H9 (cell line): ENCODE measurements around the gene OGFOD3. TPM values are rescaled to one million over a fixed set of nuclear protein-coding genes. Genes with fewer than 3 reads are reported as not detected.

Experiments used
- DNase-seq: peaks from one replicate; pipeline ENCODE4 v3.0.0-alpha.2; 2017
- H2AFZ ChIP-seq: one replicate; pipeline ENCODE4 v1.6.1; 2013; ENCODE audit warnings: mild to moderate bottlenecking, low read length, control low read depth, moderate library complexity
- H2AK5ac ChIP-seq: 2 replicates; pipeline ENCODE4 v1.6.1; 2013; ENCODE audit warnings: low read length, control low read depth, mixed read lengths; ENCODE audit not compliant: insufficient read length
- H2BK120ac ChIP-seq: one replicate; pipeline ENCODE4 v1.6.1; 2013; ENCODE audit warnings: low read depth, mild to moderate bottlenecking, low read length, control low read depth, inconsistent platforms; ENCODE audit not compliant: poor library complexity, severe bottlenecking
- H2BK12ac ChIP-seq: 2 replicates; pipeline ENCODE4 v1.6.1; 2013; ENCODE audit warnings: low read length, control low read depth, mixed read lengths, low read depth; ENCODE audit not compliant: insufficient read length
- H2BK15ac ChIP-seq: 2 replicates; pipeline ENCODE4 v1.6.1; 2013; ENCODE audit warnings: low read depth, low read length, control low read depth
- H2BK20ac ChIP-seq: one replicate; pipeline ENCODE4 v1.6.1; 2013; ENCODE audit warnings: low read depth, mild to moderate bottlenecking, low read length, control low read depth, inconsistent platforms; ENCODE audit not compliant: poor library complexity, severe bottlenecking
- H2BK5ac ChIP-seq: 2 replicates; pipeline ENCODE4 v1.6.1; 2013; ENCODE audit warnings: low read length, control low read depth, mixed read lengths; ENCODE audit not compliant: insufficient read length
- H3K14ac ChIP-seq: 2 replicates; pipeline ENCODE4 v1.6.1; 2013; ENCODE audit warnings: low read length, control low read depth; ENCODE audit not compliant: insufficient read depth
- H3K18ac ChIP-seq: 2 replicates; pipeline ENCODE4 v1.6.1; 2013; ENCODE audit warnings: low read depth, mild to moderate bottlenecking, mixed read lengths, low read length, control low read depth; ENCODE audit not compliant: insufficient read length
- H3K23ac ChIP-seq: 2 replicates; pipeline ENCODE4 v1.6.1; 2013; ENCODE audit warnings: low read length, control low read depth, mixed read lengths, low read depth; ENCODE audit not compliant: insufficient read length
- H3K23me2 ChIP-seq: 2 replicates; pipeline ENCODE4 v1.6.1; 2013; ENCODE audit warnings: low read depth, mild to moderate bottlenecking, mixed read lengths, low read length, control low read depth; ENCODE audit not compliant: insufficient read length, poor library complexity, severe bottlenecking
- H3K27ac ChIP-seq: 2 replicates; pipeline ENCODE4 v1.5.1; 2013; ENCODE audit warnings: low read length, control low read depth, mixed read lengths, low read depth; ENCODE audit not compliant: insufficient read length
- H3K27me3 ChIP-seq: 2 replicates; pipeline ENCODE4 v1.6.1; 2013; ENCODE audit warnings: low read length, control low read depth, inconsistent platforms; ENCODE audit not compliant: insufficient read depth
- H3K4ac ChIP-seq: 2 replicates; pipeline ENCODE4 v1.6.1; 2013; ENCODE audit warnings: low read depth, mild to moderate bottlenecking, control low read depth, inconsistent platforms, low read length, moderate library complexity
- H3K4me1 ChIP-seq: 2 replicates; pipeline ENCODE4 v1.6.1; 2013; ENCODE audit warnings: low read length, control low read depth, inconsistent platforms; ENCODE audit not compliant: insufficient read depth
- H3K4me2 ChIP-seq: 2 replicates; pipeline ENCODE4 v1.6.1; 2013; ENCODE audit warnings: low read length, control low read depth, mixed read lengths; ENCODE audit not compliant: insufficient read length, insufficient read depth
- H3K56ac ChIP-seq: 2 replicates; pipeline ENCODE4 v1.6.1; 2013; ENCODE audit warnings: low read depth, mild to moderate bottlenecking, mixed read lengths, low read length, control low read depth; ENCODE audit not compliant: insufficient read length
- H3K79me1 ChIP-seq: 2 replicates; pipeline ENCODE4 v1.6.1; 2013; ENCODE audit warnings: low read depth, mild to moderate bottlenecking, moderate library complexity, low read length, control low read depth, inconsistent platforms; ENCODE audit not compliant: insufficient read depth, poor library complexity, severe bottlenecking
- H3K79me2 ChIP-seq: 2 replicates; pipeline ENCODE4 v1.6.1; 2013; ENCODE audit warnings: low read length, control low read depth, inconsistent platforms; ENCODE audit not compliant: insufficient read depth
- H3K9ac ChIP-seq: 2 replicates; pipeline ENCODE4 v1.6.1; 2013; ENCODE audit warnings: low read length, control low read depth, mixed read lengths; ENCODE audit not compliant: insufficient read length; ENCODE audit errors: extremely low read depth
- H3K9me3 ChIP-seq: one replicate; pipeline ENCODE4 v1.6.1; 2013; ENCODE audit warnings: low read depth, low read length, inconsistent platforms; ENCODE audit not compliant: control insufficient read depth
- H3T11ph ChIP-seq: one replicate; pipeline ENCODE4 v1.6.1; 2013; ENCODE audit warnings: mild to moderate bottlenecking, low read length, control low read depth, inconsistent platforms
- H4K20me1 ChIP-seq: one replicate; pipeline ENCODE4 v1.6.1; 2013; ENCODE audit not compliant: control insufficient read depth, insufficient read length, insufficient read depth
- H4K5ac ChIP-seq: 2 replicates; pipeline ENCODE4 v1.6.1; 2013; ENCODE audit warnings: low read depth, mild to moderate bottlenecking, mixed read lengths, low read length, control low read depth; ENCODE audit not compliant: insufficient read length
- H4K8ac ChIP-seq: replicated peaks from 2 replicates; pipeline ENCODE4 v1.6.1; 2013; ENCODE audit warnings: low read length, control low read depth, mixed read lengths, low read depth; ENCODE audit not compliant: insufficient read length
- H4K91ac ChIP-seq: 2 replicates; pipeline ENCODE4 v1.6.1; 2013; ENCODE audit warnings: low read depth, mild to moderate bottlenecking, moderate library complexity, mixed read lengths, low read length, control low read depth; ENCODE audit not compliant: insufficient read length
- H3K27ac Mint-ChIP-seq, 3 experiments: 2 replicates in 2 of 3; 3 replicates in 1 of 3; pipeline ENCODE4 v1.8.0; 2020 to 2021; ENCODE audit warnings: mixed read lengths in 3 of 3, mild to moderate bottlenecking in 1 of 3, moderate library complexity in 1 of 3
- H3K27me3 Mint-ChIP-seq: 2 replicates; pipeline ENCODE4 v1.8.0; 2021; ENCODE audit warnings: low read depth, mild to moderate bottlenecking, moderate library complexity, mixed read lengths
- H3K36me3 Mint-ChIP-seq, 3 experiments: 2 replicates in 2 of 3; 3 replicates in 1 of 3; pipeline ENCODE4 v1.8.0; 2020 to 2021; ENCODE audit warnings: low read depth in 3 of 3, mixed read lengths in 3 of 3; ENCODE audit not compliant: insufficient read depth in 1 of 3
- H3K4me1 Mint-ChIP-seq, 2 experiments: 2 replicates each; pipeline ENCODE4 v1.8.0; 2020; ENCODE audit warnings: mixed read lengths in 2 of 2
- H3K4me3 Mint-ChIP-seq, 2 experiments: 2 replicates in 1 of 2; 3 replicates in 1 of 2; pipeline ENCODE4 v1.8.0; 2020 to 2021; ENCODE audit warnings: mild to moderate bottlenecking in 2 of 2, mixed read lengths in 2 of 2, moderate library complexity in 1 of 2
- H3K9me3 Mint-ChIP-seq, 2 experiments: 2 replicates in 1 of 2; 3 replicates in 1 of 2; pipeline ENCODE4 v1.8.0; 2020; ENCODE audit warnings: mild to moderate bottlenecking in 2 of 2, mixed read lengths in 2 of 2, moderate library complexity in 1 of 2
- WGBS: extraction: QIAGEN DNeasy Blood & Tissue Kit; methylation state at CpG from one replicate; pipeline ENCODE4 v1.1.7; 2013; ENCODE audit warnings: missing lambda C conversion rate, low lambda C conversion rate, mixed read lengths; ENCODE audit not compliant: insufficient read length; ENCODE audit errors: extremely low coverage; 5-methylcytosine and 5-hydroxymethylcytosine counted together
- total RNA-seq: library from RNA; stranded (reverse); gene quantifications from 2 replicates; pipeline ENCODE4 v1.2.1, GENCODE V29; 2021
- TF ChIP-seq, protein P1 (sequence below): fragments of 200-600 bp; sonication (generic); conservative IDR thresholded peaks from 3 replicates; pipeline ENCODE4 v1.8.0; 2021; ENCODE audit warnings: antibody characterized with exemption, mild to moderate bottlenecking

Gene OGFOD3
- total RNA-seq, 1 experiment from 2014 or later, result 27.8 TPM

DNA sequence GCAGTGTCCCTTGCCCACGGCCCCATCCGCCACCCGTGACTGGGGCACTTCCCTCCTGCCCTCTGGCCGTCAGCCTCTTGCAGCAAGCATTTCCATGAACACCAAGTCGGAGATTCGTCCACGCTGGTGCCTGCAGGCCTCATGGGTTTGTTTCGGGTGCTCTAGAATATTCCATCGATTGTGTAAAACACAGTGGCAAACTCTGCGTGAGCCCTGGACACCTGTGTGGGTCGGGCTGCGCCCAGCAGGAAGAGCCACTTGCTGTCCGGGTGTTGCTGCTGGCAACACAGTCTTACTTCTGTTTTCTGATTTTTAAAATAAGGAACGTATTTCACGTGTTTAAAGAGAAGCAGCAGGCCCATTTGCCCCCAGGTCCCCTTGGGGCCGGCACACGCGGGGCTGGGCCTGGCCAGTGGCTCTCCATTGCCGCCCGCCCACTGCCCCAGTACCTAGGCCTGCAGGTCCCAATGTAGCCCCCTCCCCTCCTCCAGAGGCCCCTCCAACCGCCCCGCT is 22.1 kb upstream of the OGFOD3 start:
- Histone ChIP-seq H3K23ac (no peak overlapping the region), H3K18ac (no peak overlapping the region), H4K8ac (no peak overlapping the region), H3K27me3 (no peaks in the 10 kb centered on the region), H2AK5ac (no peak overlapping the region), H4K20me1 (no peaks in the 10 kb centered on the region), H4K5ac (no peak overlapping the region), H2BK20ac (no peak overlapping the region), H2BK120ac (no peak overlapping the region), H3T11ph (no peak overlapping the region), H3K4me1 (no peaks in the 10 kb centered on the region; the same call in 1 of the 2 replicates), H3K9me3 (no peaks in the 10 kb centered on the region), H3K79me1 (no peaks in the 10 kb centered on the region), H2BK15ac (no peak overlapping the region), H3K56ac (no peak overlapping the region), H3K4me2 (no peak overlapping the region), H3K4ac (no peak overlapping the region), H2AFZ (no peak overlapping the region), H3K14ac (no peak overlapping the region), H3K79me2 (no peaks in the 10 kb centered on the region), H2BK5ac (no peak overlapping the region), H3K23me2 (no peaks in the 10 kb centered on the region), H4K91ac (no peak overlapping the region), H3K27ac (no peak overlapping the region), H3K9ac (no peak overlapping the region), H2BK12ac (no peak overlapping the region)
- Mint-ChIP-seq H3K27me3 (no peaks in the 10 kb centered on the region; the same call in 1 of the 2 replicates), H3K27ac (peak overlapping the region in 1 of 3 experiments; percentile 91; a peak in 3 of 7 replicates), H3K4me1 (peaks cover 7 to 20% of the 10 kb centered on the region in 2 experiments), H3K36me3 (peaks cover 4 to 20% (median 12%) of the 10 kb centered on the region in 3 experiments; a peak in 6 of 7 replicates), H3K9me3 (no peaks in the 10 kb centered on the region; a peak in 1 of 5 replicates), H3K4me3 (no peak overlapping the region)
- DNase-seq, result peak; percentile 36
- no CpG with 5 or more reads among the region's 22 CpGs for WGBS
- TF ChIP-seq, protein P1, sequence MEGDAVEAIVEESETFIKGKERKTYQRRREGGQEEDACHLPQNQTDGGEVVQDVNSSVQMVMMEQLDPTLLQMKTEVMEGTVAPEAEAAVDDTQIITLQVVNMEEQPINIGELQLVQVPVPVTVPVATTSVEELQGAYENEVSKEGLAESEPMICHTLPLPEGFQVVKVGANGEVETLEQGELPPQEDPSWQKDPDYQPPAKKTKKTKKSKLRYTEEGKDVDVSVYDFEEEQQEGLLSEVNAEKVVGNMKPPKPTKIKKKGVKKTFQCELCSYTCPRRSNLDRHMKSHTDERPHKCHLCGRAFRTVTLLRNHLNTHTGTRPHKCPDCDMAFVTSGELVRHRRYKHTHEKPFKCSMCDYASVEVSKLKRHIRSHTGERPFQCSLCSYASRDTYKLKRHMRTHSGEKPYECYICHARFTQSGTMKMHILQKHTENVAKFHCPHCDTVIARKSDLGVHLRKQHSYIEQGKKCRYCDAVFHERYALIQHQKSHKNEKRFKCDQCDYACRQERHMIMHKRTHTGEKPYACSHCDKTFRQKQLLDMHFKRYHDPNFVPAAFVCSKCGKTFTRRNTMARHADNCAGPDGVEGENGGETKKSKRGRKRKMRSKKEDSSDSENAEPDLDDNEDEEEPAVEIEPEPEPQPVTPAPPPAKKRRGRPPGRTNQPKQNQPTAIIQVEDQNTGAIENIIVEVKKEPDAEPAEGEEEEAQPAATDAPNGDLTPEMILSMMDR, result no peak
